Measurements from ENCODE around the gene MYO5C. TPM values are rescaled to one million over a fixed set of nuclear protein-coding genes. Genes with fewer than 3 reads are reported as not detected.

MYO5C gene
- total and polyA plus RNA-seq, 2 of the 4 experiments (the other 2 are of a cell fraction) = under 0.01 to 0.03 TPM

GRCh38 chr15:52193321-52193720 is 102.3 kb downstream of the MYO5C start:
- no peak overlapping the region; the same call in 1 of the 2 replicates for H3K4me2 ChIP-seq (ENCODE audit: low read depth, low read length)
- dilution Hi-C loops (cut with HindIII; ENCODE audit: low sequenced_read_pairs, unreplicated experiment) = no loop called here
- H3K14ac ChIP-seq (replicated peaks; ENCODE audit: low read depth, low read length) = no peak overlapping the region
- H2AK5ac ChIP-seq (ENCODE audit: low read depth, low read length) = no peak overlapping the region
- H3K9ac ChIP-seq (ENCODE audit: low read depth, low read length) = no peak overlapping the region
- no peak overlapping the region for H2BK120ac ChIP-seq (ENCODE audit: low read depth, low read length)
- H2BK15ac ChIP-seq (ENCODE audit: low read depth, low read length) = no peak overlapping the region
- H2BK20ac ChIP-seq (ENCODE audit: low read depth, low read length) = no peak overlapping the region
- no TSS peak for BruUV-seq (replicated peaks)
- no peaks in the 10 kb centered on the region for H4K20me1 ChIP-seq (ENCODE audit: insufficient read depth, low read length)
- in situ Hi-C loops (cut with MboI; ENCODE audit: low sequenced_read_pairs) = no loop called here
- H3K9me1 ChIP-seq (ENCODE audit: insufficient read depth, low read length) = no peaks in the 10 kb centered on the region
- H3K27ac ChIP-seq (ENCODE audit: insufficient read depth, low read length) = no peak overlapping the region
- no peak overlapping the region for H2BK5ac ChIP-seq (ENCODE audit: low read depth, low read length, poor library complexity, severe bottlenecking)
- H3K4ac ChIP-seq (ENCODE audit: low read depth, low read length) = no peak overlapping the region
- H4K91ac ChIP-seq (ENCODE audit: insufficient read depth, low read depth, low read length) = no peak overlapping the region
- H3K79me1 ChIP-seq (ENCODE audit: low read depth in 1 of 2, low read length in 2 of 2) = no peaks in the 10 kb centered on the region
- peaks cover 3% of the 10 kb centered on the region; the same call in 1 of the 2 replicates for H3K4me1 ChIP-seq (ENCODE audit: control insufficient read depth, insufficient read depth, low read length)
- no peak overlapping the region for H3K4me3 ChIP-seq (ENCODE audit: insufficient read depth, low read depth, low read length)
- H3K18ac ChIP-seq (ENCODE audit: low read depth, low read length) = no peak overlapping the region
- H3K56ac ChIP-seq (ENCODE audit: extremely low read depth, insufficient read depth, low read length) = no peak overlapping the region
- WGBS, 2 experiments (ENCODE audit: extremely low coverage in 2 of 2, insufficient read length in 1 of 2) = 67% methylated on average over 2 of the region's 4 CpGs; no CpG with 5 or more reads in 1 of the 2 experiments
- peaks cover 13% of the 10 kb centered on the region for H3K27me3 ChIP-seq (ENCODE audit: control insufficient read depth, insufficient read depth, low read length)
- H2AFZ ChIP-seq (replicated peaks; ENCODE audit: low read length, poor library complexity) = peak overlapping the region; percentile 66
- no peak overlapping the region for H2AK9ac ChIP-seq (replicated peaks; ENCODE audit: low read depth, low read length, poor library complexity)
- no peaks in the 10 kb centered on the region for H3K9me3 ChIP-seq (ENCODE audit: control insufficient read depth, insufficient read depth, low read length)
- H4K8ac ChIP-seq (ENCODE audit: low read depth in 2 of 2, low read length in 2 of 2) = no peak overlapping the region
- CTCF ChIA-PET = interaction anchor here (2.1 kb wide), 2 partner anchors 9 to 15 kb away, joined by 8 to 19 read pairs; no protein-coding TSS in a partner anchor
- TF ChIP-seq MXI1 (IDR thresholded peaks at IDR 0.05; ENCODE audit: borderline replicate concordance, low read depth, low read length) = no peak
- TF ChIP-seq BHLHE40 (IDR thresholded peaks at IDR 0.05; ENCODE audit: low read depth, low read length) = no peak
- no peak for TF ChIP-seq NFE2L2 (IDR thresholded peaks at IDR 0.05; ENCODE audit: low read depth, low read length)
- intact Hi-C loops (cut with micrococcal nuclease) = no loop called here
- DNase-seq (no peak), ATAC-seq (ENCODE audit: low read depth) (no peak)
- no peak overlapping the region for H4K5ac ChIP-seq (ENCODE audit: low read depth, low read length)
- POLR2A ChIA-PET (ENCODE audit: unreplicated experiment) = no interaction called here
- no peaks in the 10 kb centered on the region for H3K36me3 ChIP-seq (ENCODE audit: control insufficient read depth, insufficient read depth, low read length)
- no peak overlapping the region for H3K23ac ChIP-seq (ENCODE audit: low read depth, low read length)
